Keratinocyte (primary cell): ENCODE measurements around the gene CHCHD5. TPM values are rescaled to one million over a fixed set of nuclear protein-coding genes. Genes with fewer than 3 reads are reported as not detected.
"Not testable (repeated sequence)": the region's sequence is repeated elsewhere in the genome, so short reads cannot be mapped to it uniquely, and the experiment has no call there.

Source experiments
- DNase-seq: peaks from one replicate; pipeline ENCODE4 v3.0.0-alpha.2; 2011; ENCODE audit warnings: low read depth, missing footprints, low spot score
- FAIRE-seq: peaks from 2 replicates; lab custom pipeline; 2011; peaks lifted over from hg19 to GRCh38; lab: Jason Lieb, UNC
- H2AFZ ChIP-seq: 2 replicates; pipeline ENCODE4 v1.6.0; 2012; ENCODE audit warnings: low read length, control low read depth, inconsistent platforms; ENCODE audit not compliant: control insufficient read depth
- H3K27ac ChIP-seq: 2 replicates; pipeline ENCODE4 v1.5.1; 2011; ENCODE audit warnings: low read length; ENCODE audit not compliant: control insufficient read depth, insufficient read depth
- H3K27me3 ChIP-seq: 3 replicates; pipeline ENCODE4 v1.6.0; 2011; ENCODE audit warnings: low read length; ENCODE audit not compliant: control insufficient read depth, insufficient read depth; ENCODE audit errors: extremely low read depth
- H3K36me3 ChIP-seq, 2 experiments: 2 replicates in 1 of 2; 3 replicates in 1 of 2; pipeline ENCODE4 v1.5.1; 2011; ENCODE audit warnings: low read length in 2 of 2, mild to moderate bottlenecking in 1 of 2; ENCODE audit not compliant: control insufficient read depth in 2 of 2, insufficient read depth in 2 of 2; ENCODE audit errors: extremely low read depth in 1 of 2
- H3K4me1 ChIP-seq: 3 replicates; pipeline ENCODE4 v1.5.1; 2011; ENCODE audit warnings: low read length; ENCODE audit not compliant: control insufficient read depth, insufficient read depth; ENCODE audit errors: extremely low read depth
- H3K4me2 ChIP-seq: 3 replicates; pipeline ENCODE4 v1.6.0; 2011; ENCODE audit warnings: low read depth, low read length; ENCODE audit not compliant: control insufficient read depth, insufficient read depth; ENCODE audit errors: extremely low read depth
- H3K4me3 ChIP-seq, 3 experiments: fragments of 200-600 bp in 1 of 3; sonication (generic) in 1 of 3; 2 replicates in 2 of 3; 3 replicates in 1 of 3; pipeline ENCODE4 v1.5.1; 2011 to 2016; ENCODE audit warnings: low read length in 3 of 3, mild to moderate bottlenecking in 3 of 3, control low read depth in 2 of 3, inconsistent platforms in 1 of 3, low read depth in 1 of 3, mixed read lengths in 1 of 3, mixed run types in 1 of 3, moderate library complexity in 1 of 3; ENCODE audit not compliant: control insufficient read depth in 2 of 3, insufficient read depth in 2 of 3; ENCODE audit errors: extremely low read depth in 1 of 3
- H3K79me2 ChIP-seq: 2 replicates; pipeline ENCODE4 v1.6.0; 2012; ENCODE audit warnings: low read length; ENCODE audit not compliant: control insufficient read depth, insufficient read depth
- H3K9ac ChIP-seq: 3 replicates; pipeline ENCODE4 v1.6.0; 2011; ENCODE audit warnings: low read length; ENCODE audit not compliant: control insufficient read depth, insufficient read depth; ENCODE audit errors: extremely low read depth
- H3K9me1 ChIP-seq: 3 replicates; pipeline ENCODE4 v1.6.0; 2011; ENCODE audit warnings: low read length; ENCODE audit not compliant: control insufficient read depth, insufficient read depth; ENCODE audit errors: extremely low read depth
- H3K9me3 ChIP-seq: 2 replicates; pipeline ENCODE4 v1.5.1; 2012; ENCODE audit warnings: low read depth, low read length; ENCODE audit not compliant: control insufficient read depth
- H4K20me1 ChIP-seq: 3 replicates; pipeline ENCODE4 v1.6.0; 2011; ENCODE audit warnings: low read length; ENCODE audit not compliant: control insufficient read depth, insufficient read depth; ENCODE audit errors: extremely low read depth
- CTCF ChIP-seq, 3 experiments: IDR thresholded peaks in 1 of 3; conservative IDR thresholded peaks in 1 of 3; optimal IDR thresholded peaks in 1 of 3; 2 replicates in 2 of 3; 3 replicates in 1 of 3; pipeline versions ENCODE3 to v1.5.1; 2011; ENCODE audit warnings: low read length in 3 of 3, mild to moderate bottlenecking in 3 of 3, moderate library complexity in 2 of 3, control low read depth in 1 of 3, inconsistent platforms in 1 of 3; ENCODE audit not compliant: insufficient read depth in 2 of 3; ENCODE audit errors: extremely low read depth in 1 of 3
- EZH2 ChIP-seq: IDR thresholded peaks from one replicate; pipeline ENCODE4 v1.6.1; 2012; ENCODE audit warnings: inconsistent platforms, mild to moderate bottlenecking, low read length, moderate library complexity
- dilution Hi-C: fragments of 300-500 bp; cut with MboI; formaldehyde crosslinking; loops from one replicate; pipeline ENCODE4 v1.7.0; 2020; ENCODE audit warnings: low sequenced_read_pairs; ENCODE audit not compliant: extremely low pct_ligation_motif_present
- polyA plus RNA-seq, 5 experiments: library from polyadenylated mRNA; depleted of rRNA in 3 of 5; stranded (reverse) in 3 of 5; stranded (forward) in 1 of 5; unstranded in 1 of 5; fragments of >200 nt; gene quantifications; 1 replicate in 1 of 5; 2 replicates in 3 of 5; 3 replicates in 1 of 5; pipeline versions ENCODE4 v1.2.1 to v1.2.3, GENCODE V29; 2011 to 2012; ENCODE audit warnings: missing spikeins in 2 of 5, low read depth in 1 of 5, low replicate concordance in 1 of 5

Gene CHCHD5
- polyA plus RNA-seq, 1 donor (not counting 4 experiments of a cell fraction or from before 2014, with no cell fraction given): 17.6 TPM

- FAIRE-seq: no peak
- Histone ChIP-seq H3K4me3 (no peak overlapping the region), H3K27me3 (no peaks in the 10 kb centered on the region), H3K27ac (no peak overlapping the region), H3K4me1 (peaks cover 7% of the 10 kb centered on the region), H3K79me2 (no peaks in the 10 kb centered on the region), H3K9ac (no peak overlapping the region), H3K9me1 (no peaks in the 10 kb centered on the region), H2AFZ (no peak overlapping the region), H3K9me3 (no peaks in the 10 kb centered on the region), H3K36me3 (no peaks in the 10 kb centered on the region), H4K20me1 (no peaks in the 10 kb centered on the region), H3K4me2 (no peak overlapping the region)
- no peak for TF ChIP-seq EZH2
- TF ChIP-seq CTCF (optimal IDR thresholded peaks at IDR 0.05 in 1 of 3, IDR thresholded peaks at IDR 0.05 in 1 of 3, conservative IDR thresholded peaks at IDR 0.05 in 1 of 3; ENCODE audit: extremely low read depth in 1 of 3, insufficient read depth in 2 of 3, low read length in 3 of 3): no peak
- no peak for DNase-seq
- dilution Hi-C loops: no loop called here
Measured at GRCh38 chr2:112606547-112606946, 22.1 kb downstream of the CHCHD5 start.

GRCh38 chr2:112607680-112608438 is 23.4 kb downstream of the CHCHD5 start:
- no peak for DNase-seq
- Histone ChIP-seq H3K27me3 (no peaks in the 10 kb centered on the region), H3K4me3 (no peak overlapping the region), H3K4me1 (peaks cover 3% of the 10 kb centered on the region), H3K27ac (no peak overlapping the region), H3K36me3 (no peaks in the 10 kb centered on the region), H3K4me2 (no peak overlapping the region), H4K20me1 (no peaks in the 10 kb centered on the region), H3K9me3 (no peaks in the 10 kb centered on the region), H3K9me1 (no peaks in the 10 kb centered on the region), H2AFZ (no peak overlapping the region), H3K79me2 (no peaks in the 10 kb centered on the region), H3K9ac (no peak overlapping the region)
- dilution Hi-C loops: no loop called here
- peak; percentile 51 for FAIRE-seq
- no peak for TF ChIP-seq CTCF (optimal IDR thresholded peaks at IDR 0.05 in 1 of 3, IDR thresholded peaks at IDR 0.05 in 1 of 3, conservative IDR thresholded peaks at IDR 0.05 in 1 of 3; ENCODE audit: extremely low read depth in 1 of 3, insufficient read depth in 2 of 3, low read length in 3 of 3)
- no peak for TF ChIP-seq EZH2

GRCh38 chr2:112609320-112609719 is 24.9 kb downstream of the CHCHD5 start:
- dilution Hi-C loops: not testable (repeated sequence)

GRCh38 chr2:112612283-112612682 is 27.9 kb downstream of the CHCHD5 start:
- H3K27ac ChIP-seq, H3K9ac ChIP-seq, FAIRE-seq, H3K4me2 ChIP-seq, H4K20me1 ChIP-seq, DNase-seq, H3K79me2 ChIP-seq, H3K9me3 ChIP-seq, H3K9me1 ChIP-seq, H3K36me3 ChIP-seq, dilution Hi-C loops, H3K4me3 ChIP-seq, H3K27me3 ChIP-seq, H3K4me1 ChIP-seq, H2AFZ ChIP-seq: not testable (repeated sequence)

More at GRCh38 chr2:112609320-112609719, 24.9 kb downstream of the CHCHD5 start:
- H3K79me2 ChIP-seq, H3K27me3 ChIP-seq, H3K9ac ChIP-seq, H3K27ac ChIP-seq, H3K4me3 ChIP-seq, H3K9me3 ChIP-seq, H4K20me1 ChIP-seq, FAIRE-seq, H3K36me3 ChIP-seq, H3K4me2 ChIP-seq, DNase-seq, H3K4me1 ChIP-seq, H3K9me1 ChIP-seq, H2AFZ ChIP-seq: not testable (repeated sequence)
